ENCODE measurements around the gene MTMR2.

The MTMR2 gene

GRCh38 chr11:95923728-95924413 is at the start of gene MTMR2:
Gene MTMR2, minus strand, starts transcription at chr11:95924107. Its CDS starts 153 bp downstream, at chr11:95923954.
- peak; percentile 89 for DNase-seq (ENCODE audit: low spot score)

DNA sequence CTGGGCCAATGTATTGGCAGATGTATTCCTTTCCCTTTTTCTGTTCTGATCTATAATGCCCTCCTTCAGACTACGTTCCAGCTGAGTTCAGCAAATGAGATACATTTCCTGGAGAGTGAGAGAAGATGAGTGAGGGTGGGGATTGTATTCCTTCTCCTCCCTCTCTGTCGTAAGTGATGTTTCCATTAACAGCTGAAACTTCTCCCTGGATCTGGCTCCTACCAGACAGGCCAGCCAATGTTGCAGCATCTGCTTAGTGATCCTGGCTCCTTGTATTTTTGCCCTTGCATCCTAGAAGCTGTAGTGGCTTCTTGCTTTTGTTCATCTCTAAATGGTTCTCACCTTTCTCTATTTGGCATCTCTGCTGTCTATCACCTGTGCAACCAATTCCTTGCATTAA is 48.2 kb upstream of the MTMR2 start:
- DNase-seq (ENCODE audit: low spot score) = no peak

- DNase-seq (ENCODE audit: low spot score) = no peak
These were observed 44.7 kb upstream of the MTMR2 start for GRCh38 chr11:95968585-95968984.

GRCh38 chr11:95964281-95964680 is 40.4 kb upstream of the MTMR2 start:
- DNase-seq (ENCODE audit: low spot score) = no peak

- no peak for DNase-seq (ENCODE audit: low spot score)
These were observed 37.9 kb upstream of the MTMR2 start for GRCh38 chr11:95961758-95962157.

DNA sequence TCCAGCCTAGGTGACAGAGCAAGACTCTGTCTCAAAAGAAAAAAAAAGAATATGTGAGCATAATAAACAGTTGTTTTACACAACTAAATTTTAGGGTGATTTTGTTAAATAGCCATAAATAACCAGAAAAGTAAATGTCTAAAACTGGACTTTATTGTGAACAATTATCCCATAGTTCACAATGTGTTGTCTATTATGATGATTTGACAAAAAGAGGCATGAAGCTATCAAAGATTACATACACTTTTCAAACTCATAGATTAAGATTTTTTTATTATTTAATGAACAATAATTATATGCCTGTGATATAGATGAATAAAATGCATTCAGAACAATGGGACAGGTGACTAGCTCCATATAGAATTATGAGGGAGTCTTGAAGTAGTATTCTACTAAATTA is 27.0 kb upstream of the MTMR2 start:
- no peak for DNase-seq (ENCODE audit: low spot score)

- no peak for DNase-seq (ENCODE audit: low spot score)
These were observed 24.7 kb upstream of the MTMR2 start for GRCh38 chr11:95948637-95949036.

DNA sequence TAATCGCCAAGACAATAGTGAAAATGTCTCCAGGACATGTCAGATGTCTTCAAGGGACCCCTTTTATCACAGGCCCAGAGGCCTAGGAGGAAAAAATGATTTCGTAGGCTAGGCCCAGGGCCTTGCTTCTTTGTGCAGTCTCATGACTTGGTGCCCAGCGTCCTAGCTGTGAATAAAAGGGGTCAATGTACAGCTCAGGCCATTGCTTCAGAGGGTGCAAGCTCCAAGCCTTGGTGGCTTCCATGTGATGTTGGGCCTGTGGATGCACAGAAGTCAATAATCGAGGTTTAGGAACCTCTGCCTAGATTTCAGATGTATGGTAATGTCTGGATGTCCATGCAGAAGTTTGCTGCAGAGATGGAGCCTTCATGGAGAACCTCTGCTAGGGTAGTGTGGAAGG is 20.7 kb upstream of the MTMR2 start:
- no peak for DNase-seq (ENCODE audit: low spot score)

DNA sequence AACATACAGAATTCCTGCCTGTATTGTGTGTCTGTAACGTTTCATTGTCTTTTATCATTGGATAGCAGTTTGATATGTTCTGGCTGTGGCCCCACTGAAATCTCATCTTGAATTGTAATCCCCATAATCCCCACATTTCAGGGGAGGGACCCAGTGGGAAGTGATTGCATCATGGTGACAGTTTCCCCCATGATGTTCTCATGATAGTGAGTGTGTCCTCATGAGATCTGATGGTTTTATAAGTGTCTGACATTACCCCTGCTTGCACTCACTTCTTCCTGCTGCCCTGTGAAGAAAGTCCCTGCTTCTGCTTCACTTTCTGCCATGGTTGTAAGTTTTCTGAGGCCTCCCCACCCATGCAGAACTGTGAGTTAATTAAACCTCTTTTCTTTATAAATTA is 19.6 kb upstream of the MTMR2 start:
- DNase-seq (ENCODE audit: low spot score) = no peak

DNA sequence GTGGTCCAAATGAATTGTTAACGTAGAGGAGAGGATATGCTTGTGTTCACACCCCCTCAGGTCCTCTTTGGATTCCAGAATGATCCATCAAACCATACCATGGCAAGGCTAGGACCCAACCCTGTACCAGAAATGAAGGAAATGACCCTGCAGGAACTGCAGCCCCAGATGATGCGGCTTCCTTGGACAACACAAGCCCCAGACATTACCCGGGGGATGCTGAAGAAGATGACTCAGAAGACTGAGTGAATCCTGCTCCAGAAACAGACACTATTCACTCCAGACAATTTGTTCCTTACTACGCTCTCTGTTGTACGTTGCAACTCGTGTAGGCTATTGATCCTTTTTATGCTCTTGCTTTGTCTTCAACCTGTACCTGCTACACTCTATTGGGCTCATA is 15.2 kb upstream of the MTMR2 start:
- DNase-seq (ENCODE audit: low spot score) = no peak

DNA sequence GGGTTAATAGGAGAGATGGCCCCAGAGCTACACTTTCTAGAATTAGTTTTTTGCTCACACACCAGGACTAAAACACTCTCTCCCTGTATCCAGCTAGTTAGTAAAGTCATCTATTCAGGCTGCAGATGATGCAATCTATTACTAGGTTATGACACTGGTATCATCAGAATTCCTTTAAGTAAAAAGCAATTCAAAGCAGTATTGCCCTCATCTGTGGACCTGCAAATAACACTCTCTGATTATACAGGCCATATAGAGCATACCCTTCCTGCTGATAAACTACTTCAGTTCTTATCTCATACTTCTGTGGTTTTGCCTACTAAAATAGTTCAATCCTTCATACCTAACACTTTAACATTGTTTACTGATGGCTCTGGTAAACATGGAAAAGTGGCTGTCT is 13.5 kb upstream of the MTMR2 start:
- no peak for DNase-seq (ENCODE audit: low spot score)

GRCh38 chr11:95933594-95933993 is 9.7 kb upstream of the MTMR2 start:
- DNase-seq (ENCODE audit: low spot score) = no peak

DNA sequence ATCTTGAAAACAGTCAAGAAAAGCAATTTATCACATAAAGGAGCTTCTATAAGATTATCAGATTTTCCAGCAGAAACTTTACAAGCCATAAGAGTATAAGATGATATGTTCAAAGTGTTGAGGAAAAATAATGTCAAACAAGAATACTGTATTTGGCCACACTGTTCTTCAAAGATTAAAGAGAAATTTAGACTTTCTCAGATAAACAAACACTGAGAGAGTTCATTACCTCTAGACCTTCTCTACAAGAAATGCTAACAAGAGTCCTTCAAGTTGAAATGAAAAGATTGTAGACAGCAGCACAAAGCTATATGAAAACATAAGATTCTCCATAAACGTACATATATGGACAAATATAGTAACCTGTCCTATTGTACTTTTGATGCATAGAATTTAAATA is 8.0 kb upstream of the MTMR2 start:
- no peak for DNase-seq (ENCODE audit: low spot score)

- no peak for DNase-seq (ENCODE audit: low spot score)
These were observed 7.0 kb upstream of the MTMR2 start for GRCh38 chr11:95930948-95931347.

GRCh38 chr11:95926726-95927125 is 2.8 kb upstream of the MTMR2 start:
- no peak for DNase-seq (ENCODE audit: low spot score)

DNA sequence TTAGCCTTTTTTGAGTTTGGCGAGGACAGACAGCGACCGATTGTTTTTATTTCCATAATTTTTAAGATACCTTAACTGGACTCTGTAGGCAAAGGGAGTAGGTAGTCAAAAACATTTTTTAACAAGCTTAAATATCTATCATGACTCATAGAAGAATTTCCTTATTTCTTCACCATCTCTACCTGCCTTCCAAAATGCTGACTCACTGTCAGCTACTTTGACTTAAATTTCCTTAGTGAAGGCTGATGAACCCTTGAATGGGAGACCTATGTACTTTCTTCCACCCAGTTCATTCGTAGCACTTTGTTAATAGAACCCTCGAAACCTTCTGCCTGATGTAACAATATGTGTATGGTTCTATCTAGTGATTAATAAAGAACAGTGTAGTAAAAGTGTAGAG is 1.1 kb upstream of the MTMR2 start:
- no peak for DNase-seq (ENCODE audit: low spot score)

- no peak for DNase-seq (ENCODE audit: low spot score)
These were observed 480 bp upstream of the MTMR2 start for GRCh38 chr11:95924414-95924760.

DNA sequence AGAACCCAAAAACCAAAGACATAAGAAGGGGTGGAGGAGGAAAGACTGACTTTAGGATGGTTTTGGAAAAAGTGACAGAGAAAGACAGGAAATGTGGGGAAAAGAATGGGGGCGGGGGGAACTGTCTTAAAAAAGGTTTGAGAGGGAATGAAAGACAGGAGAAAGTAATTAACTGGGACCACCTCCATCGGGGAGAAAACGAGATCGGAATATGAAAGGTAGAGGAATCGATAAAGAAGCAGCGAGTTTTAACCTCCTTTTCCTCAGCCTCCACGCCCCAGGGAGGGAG is 524 bp downstream of the MTMR2 start:
- DNase-seq (ENCODE audit: low spot score) = no peak

GRCh38 chr11:95922536-95923438 is 1.1 kb downstream of the MTMR2 start:
- no peak for DNase-seq (ENCODE audit: low spot score)

- no peak for DNase-seq (ENCODE audit: low spot score)
These were observed 1.8 kb downstream of the MTMR2 start for GRCh38 chr11:95922099-95922498.

DNA sequence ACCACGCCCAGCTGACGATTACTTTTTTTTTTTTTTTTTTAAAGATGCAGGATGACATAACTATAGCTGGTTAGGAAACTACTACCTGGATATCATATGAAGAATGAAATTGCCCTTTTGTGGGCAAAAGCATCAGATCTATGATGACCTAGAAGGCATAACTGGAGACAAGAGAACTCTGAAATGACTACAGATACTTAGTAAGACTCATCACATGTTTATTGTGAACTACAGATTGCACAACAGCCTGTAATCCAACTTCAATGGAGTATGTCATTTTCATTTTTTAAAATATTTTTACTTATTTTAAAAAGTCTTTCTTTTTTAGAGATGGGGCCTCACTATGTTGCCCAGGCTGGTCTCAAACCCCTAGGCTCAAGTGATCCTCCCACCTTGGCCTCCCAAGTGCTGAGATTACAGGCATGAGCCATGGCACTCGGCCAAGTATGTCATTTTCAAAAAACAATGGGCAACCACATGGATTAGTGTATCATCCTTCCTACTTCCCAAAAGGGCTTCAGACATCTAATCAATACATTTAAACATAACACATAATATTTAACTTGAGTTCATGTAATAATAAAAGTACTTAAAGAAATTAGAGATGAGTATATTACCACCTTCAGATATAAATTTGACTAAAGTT is 3.3 kb downstream of the MTMR2 start:
- no peak for DNase-seq (ENCODE audit: low spot score)

DNA sequence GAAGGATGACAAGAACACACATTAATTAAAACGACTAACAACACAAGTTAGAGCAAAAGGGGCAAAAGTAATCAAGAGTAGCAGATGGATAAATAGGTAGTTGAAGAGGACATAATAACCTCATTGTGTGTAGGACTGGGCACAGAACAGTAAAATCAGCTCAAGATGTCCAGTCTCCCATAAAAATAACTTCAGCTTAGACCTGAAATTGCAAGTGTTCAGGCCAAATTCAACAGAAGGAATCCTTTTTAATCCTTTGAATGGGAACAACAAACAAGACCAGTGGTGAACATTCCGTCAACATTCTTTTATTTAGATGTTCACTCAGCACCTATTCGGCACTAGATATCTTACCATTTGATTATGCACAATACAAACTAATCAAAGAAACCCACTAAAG is 4.4 kb downstream of the MTMR2 start:
- no peak for DNase-seq (ENCODE audit: low spot score)

DNA sequence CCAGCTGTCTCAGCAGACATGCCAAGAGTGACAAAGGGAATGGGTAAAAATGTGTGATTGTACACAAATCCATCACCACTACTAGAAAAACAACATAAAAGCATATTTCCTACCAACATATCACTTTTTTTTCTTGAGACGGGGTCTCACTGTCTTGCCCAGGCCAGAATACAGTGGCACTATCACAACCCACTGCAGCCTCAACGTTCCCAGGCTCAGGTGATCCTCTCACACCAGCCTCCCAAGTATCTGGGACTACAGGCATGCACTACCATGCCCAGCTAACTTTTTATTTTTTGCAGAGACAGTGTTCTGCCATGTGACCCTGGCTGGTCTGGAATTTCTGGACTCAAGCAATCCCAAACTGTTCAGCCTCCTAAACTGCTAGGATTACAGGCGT is 5.2 kb downstream of the MTMR2 start:
- no peak for DNase-seq (ENCODE audit: low spot score)
